SK-N-MC (cell line): ENCODE measurements around the gene SLC4A9.

Experiments used
- DNase-seq: peaks from one replicate; pipeline ENCODE4 v3.0.0-alpha.2; 2011; ENCODE audit warnings: low read depth, low spot score
- H3K27ac ChIP-seq: fragments of 200-600 bp; sonication (generic); 2 replicates; pipeline ENCODE4 v1.5.1; 2016; ENCODE audit warnings: mixed run types
- H3K36me3 ChIP-seq: fragments of 200-600 bp; sonication (generic); 2 replicates; pipeline ENCODE4 v1.6.1; 2017; ENCODE audit warnings: antibody characterized with exemption, low read length, mixed read lengths; ENCODE audit not compliant: insufficient read depth
- H3K4me3 ChIP-seq: fragments of 200-600 bp; sonication (generic); 2 replicates; pipeline ENCODE4 v1.5.1; 2016
- H3K9ac ChIP-seq: fragments of 200-600 bp; sonication (generic); 2 replicates; pipeline ENCODE4 v1.8.0; 2017; ENCODE audit warnings: mixed run types, mixed read lengths; ENCODE audit not compliant: insufficient read length
- H3K9me3 ChIP-seq: fragments of 200-600 bp; sonication (generic); 2 replicates; pipeline ENCODE4 v1.6.1; 2017; ENCODE audit warnings: low read depth, mild to moderate bottlenecking, antibody characterized with exemption, low read length, moderate library complexity, mixed read lengths
- EZH2 ChIP-seq: fragments of 200-600 bp; sonication (generic); IDR thresholded peaks from one replicate; pipeline ENCODE4 v1.6.1; 2017; ENCODE audit warnings: antibody characterized with exemption
- FOXP2 ChIP-seq: optimal IDR thresholded peaks from 2 replicates; pipeline ENCODE3; 2011; ENCODE audit warnings: mild to moderate bottlenecking, moderate library complexity; ENCODE audit not compliant: insufficient read depth; ENCODE audit errors: extremely low read length, control extremely low read depth
- POLR2AphosphoS5 ChIP-seq: IDR thresholded peaks from 2 replicates; pipeline ENCODE4 v1.6.1; 2012; ENCODE audit warnings: mild to moderate bottlenecking, low read depth, low read length, borderline replicate concordance

Gene SLC4A9

DNA sequence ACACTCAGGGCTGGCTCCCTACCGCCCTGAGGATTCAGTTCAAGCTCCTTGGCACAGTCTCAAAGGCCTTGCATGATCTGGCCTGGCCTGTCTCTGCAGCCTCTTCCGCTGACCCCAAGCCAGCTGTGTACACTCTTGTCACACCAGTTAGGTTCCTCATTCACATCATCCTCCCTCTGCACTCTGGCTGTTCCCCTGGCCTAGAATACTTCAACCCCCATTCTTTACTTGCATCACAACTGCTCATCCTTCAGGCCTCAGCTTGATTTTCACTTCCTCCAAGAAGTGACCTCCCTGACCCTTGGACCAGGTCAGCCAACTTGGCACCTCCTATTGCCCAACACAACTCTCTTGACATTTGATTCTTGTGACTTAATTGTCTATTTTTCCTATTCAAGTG, 38.2 kb upstream of the SLC4A9 start:
- H3K36me3 ChIP-seq: no peaks in the 10 kb centered on the region
- H3K9ac ChIP-seq: no peak overlapping the region
- no peaks in the 10 kb centered on the region for H3K9me3 ChIP-seq
- no peak for DNase-seq
- no peak overlapping the region for H3K27ac ChIP-seq
- TF ChIP-seq POLR2AphosphoS5 (no peak), EZH2 (no peak), FOXP2 (no peak)
- no peak overlapping the region for H3K4me3 ChIP-seq

DNA sequence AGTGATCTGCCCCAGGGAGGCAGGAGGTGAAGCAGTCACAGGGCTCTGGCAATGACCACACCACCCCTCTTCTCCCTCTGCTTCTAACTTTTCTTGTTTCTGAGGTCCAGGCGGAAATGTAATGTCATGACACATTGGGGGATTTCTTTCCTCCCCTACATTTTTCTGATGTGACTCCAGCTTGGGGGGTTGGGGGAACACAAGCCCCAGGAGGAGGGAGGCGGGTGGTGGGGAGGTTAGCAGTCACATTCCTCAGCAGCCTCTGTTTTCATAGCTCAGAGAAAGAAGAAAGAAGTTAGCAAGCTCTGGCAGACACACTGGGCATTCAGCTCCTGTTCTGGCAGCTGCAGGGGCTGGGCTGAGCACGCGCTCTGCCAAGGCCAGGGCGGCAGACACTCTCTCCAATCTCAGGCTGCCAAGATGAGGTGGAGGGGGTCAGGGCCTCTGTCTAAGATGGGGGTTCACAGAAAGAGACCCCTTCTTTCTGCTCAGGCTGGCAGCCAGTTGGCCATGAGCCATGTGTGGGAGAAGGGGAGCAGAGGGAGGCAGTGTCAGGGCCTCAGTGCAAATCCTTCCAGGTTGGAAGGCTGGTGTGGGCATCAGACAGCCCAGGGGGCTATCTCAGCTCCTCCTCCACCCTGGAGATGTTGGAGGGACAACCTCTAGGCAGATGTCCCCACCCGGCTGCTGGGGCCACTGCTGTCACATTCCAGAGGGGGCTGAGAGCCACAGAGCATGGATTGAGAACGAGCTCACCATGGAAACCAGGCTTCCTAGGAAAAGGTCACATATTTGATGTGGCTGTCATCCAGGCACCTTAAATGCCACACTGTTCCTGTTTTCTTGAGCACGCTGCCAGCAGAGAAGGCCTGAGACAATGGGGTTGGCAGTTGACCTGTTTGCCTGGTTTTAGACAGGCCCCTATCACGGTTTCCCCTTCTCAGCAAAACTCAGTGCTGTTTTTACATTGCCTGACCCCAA, 37.0 kb upstream of the SLC4A9 start:
- Histone ChIP-seq H3K27ac (no peak overlapping the region), H3K36me3 (no peaks in the 10 kb centered on the region), H3K9ac (no peak overlapping the region), H3K4me3 (no peak overlapping the region), H3K9me3 (no peaks in the 10 kb centered on the region)
- DNase-seq: no peak
- TF ChIP-seq EZH2: no peak
- no peak for TF ChIP-seq FOXP2
- TF ChIP-seq POLR2AphosphoS5: no peak

DNA sequence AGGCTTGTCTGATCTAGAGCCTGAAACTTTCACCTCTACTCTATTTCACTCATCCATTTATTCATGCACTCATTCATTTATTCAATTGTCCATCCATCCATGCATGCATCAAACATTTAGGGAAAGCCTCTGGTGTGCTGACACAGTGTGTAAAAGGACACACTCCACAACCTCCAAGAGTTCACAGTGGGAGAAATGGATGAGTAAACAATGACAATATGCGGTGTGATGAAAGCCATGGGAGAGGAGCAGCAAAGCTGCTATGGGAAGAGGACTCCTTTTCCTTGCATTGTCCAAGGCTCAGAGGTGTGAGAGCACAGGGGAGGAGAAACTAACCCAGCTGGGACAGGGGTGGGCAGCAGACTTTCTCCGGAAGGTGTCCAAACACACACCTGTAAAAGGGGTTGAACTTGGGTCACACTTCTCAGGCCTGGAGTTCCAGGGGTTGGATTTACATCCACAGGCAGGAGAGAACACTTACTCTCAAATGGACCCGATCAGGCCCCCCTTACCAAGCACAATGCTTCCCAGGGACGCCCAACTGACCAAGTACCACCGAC, 35.9 kb upstream of the SLC4A9 start:
- Histone ChIP-seq H3K4me3 (no peak overlapping the region), H3K36me3 (no peaks in the 10 kb centered on the region), H3K27ac (no peak overlapping the region), H3K9me3 (no peaks in the 10 kb centered on the region), H3K9ac (no peak overlapping the region)
- TF ChIP-seq FOXP2 (no peak), EZH2 (no peak), POLR2AphosphoS5 (no peak)
- no peak for DNase-seq

DNA sequence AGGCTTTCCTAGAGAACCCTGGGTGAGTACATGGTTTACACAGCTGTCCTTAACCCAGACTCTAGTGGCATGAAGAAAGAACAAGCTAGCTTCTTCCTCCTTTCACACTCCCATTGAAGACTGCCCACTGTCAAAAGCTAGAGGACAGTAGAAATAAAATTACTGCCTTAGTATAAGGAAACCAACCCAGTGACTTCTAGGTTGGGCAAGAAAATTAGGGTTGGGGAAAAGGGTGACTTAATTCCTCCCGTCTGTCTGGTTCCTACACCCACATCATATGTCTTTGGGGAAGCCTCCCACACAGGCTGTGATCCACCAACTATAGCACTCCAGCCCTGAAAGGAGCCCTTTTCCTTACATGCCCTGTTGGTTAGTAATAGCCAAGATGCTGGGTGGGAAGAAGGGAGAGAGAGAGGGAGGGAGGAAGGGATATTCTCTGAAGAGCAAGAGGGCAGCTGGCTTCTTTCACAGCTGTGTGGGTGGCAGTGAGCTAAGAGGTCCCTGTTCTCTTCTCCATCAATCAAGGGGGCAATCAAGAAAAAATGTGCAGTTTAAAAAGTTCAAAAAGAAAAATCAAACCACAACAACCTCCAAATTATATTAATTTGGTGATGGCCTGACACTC, 35.3 kb upstream of the SLC4A9 start:
- no peak for DNase-seq
- no peak overlapping the region for H3K4me3 ChIP-seq
- TF ChIP-seq FOXP2 (no peak), POLR2AphosphoS5 (no peak), EZH2 (no peak)
- H3K27ac ChIP-seq: no peak overlapping the region
- no peaks in the 10 kb centered on the region for H3K36me3 ChIP-seq
- no peaks in the 10 kb centered on the region for H3K9me3 ChIP-seq
- H3K9ac ChIP-seq: no peak overlapping the region

DNA sequence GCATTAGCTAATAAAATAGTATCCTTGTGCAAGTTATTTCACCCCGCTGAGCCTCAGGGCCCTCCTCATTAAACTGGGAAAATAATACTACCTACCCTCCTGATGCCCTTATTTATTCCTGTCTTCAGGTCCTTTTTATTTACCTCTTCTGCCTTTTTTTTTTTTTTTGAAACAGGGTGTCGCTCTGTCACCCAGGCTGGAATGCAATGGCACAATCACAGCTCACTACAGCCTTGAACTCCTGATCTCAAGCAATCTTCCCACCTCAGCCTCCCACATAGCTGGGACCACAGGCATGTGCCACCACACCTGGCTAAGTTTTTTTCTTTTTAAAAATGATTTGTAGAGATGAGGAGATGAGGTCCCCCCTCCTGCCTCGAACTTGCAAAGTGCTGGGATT, 34.5 kb upstream of the SLC4A9 start:
- TF ChIP-seq EZH2: no peak
- no peak for TF ChIP-seq FOXP2
- TF ChIP-seq POLR2AphosphoS5: no peak
- DNase-seq: no peak
- Histone ChIP-seq H3K27ac (no peak overlapping the region), H3K4me3 (no peak overlapping the region), H3K36me3 (no peaks in the 10 kb centered on the region), H3K9ac (no peak overlapping the region), H3K9me3 (no peaks in the 10 kb centered on the region)

DNA sequence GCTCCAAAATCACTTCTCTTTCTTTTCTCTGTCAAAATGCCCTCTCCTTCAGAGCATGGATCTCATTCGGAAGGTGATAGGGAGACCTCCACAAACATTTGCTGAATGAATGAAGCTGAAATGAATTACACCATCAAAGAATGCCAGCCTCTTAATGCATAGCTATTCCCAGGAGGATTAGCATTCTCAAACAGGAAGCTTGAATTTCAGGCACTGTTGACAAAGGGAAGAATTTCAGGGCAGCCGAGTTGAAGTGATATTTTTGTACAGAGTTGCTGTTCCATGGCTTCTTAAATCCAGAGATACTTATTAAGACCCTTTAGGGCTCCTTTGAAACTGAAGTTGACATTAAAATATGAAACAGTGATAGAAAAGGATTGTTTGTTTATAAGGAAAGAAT, 32.4 kb upstream of the SLC4A9 start:
- TF ChIP-seq FOXP2: no peak
- no peak for TF ChIP-seq EZH2
- no peak for TF ChIP-seq POLR2AphosphoS5
- no peaks in the 10 kb centered on the region for H3K9me3 ChIP-seq
- H3K4me3 ChIP-seq: peak overlapping the region; percentile 55
- H3K9ac ChIP-seq: peak overlapping the region; percentile 65
- H3K36me3 ChIP-seq: no peaks in the 10 kb centered on the region
- H3K27ac ChIP-seq: peak overlapping the region; percentile 87
- peak; percentile 90 for DNase-seq

DNA sequence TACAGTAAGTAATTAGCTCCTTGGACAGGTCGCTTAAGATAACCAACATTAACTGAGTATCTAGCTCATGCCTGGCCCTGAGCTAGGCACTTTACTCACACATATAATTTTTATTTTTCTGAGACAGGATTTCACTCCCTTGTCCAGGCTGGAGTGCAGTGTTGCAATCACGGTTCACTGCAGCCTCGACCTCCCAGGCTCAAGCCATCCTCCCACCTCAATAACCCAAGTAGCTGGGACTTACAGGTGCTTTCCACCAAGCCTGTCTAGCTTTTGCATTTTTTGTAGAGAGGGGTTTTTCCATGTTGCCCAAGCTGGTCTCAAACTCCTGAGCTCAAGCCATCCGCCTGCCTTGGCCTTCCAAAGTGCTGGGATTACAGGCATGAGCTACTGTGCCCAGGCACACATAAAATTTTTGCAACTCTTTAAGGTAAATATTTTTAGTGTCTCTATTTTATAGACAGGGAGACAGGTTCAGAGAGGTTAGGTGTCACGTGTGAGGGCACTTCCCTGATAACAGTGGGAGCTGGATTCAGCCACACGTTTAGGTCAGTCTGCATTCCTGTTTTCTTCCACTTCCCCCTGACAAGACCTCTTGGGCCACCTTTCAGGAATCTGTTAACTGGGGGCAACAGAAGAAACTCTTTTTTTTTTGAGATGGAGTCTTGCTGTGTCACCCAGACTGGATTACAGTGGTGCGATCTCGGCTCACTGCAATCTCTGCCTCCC, 31.8 kb upstream of the SLC4A9 start:
- Histone ChIP-seq H3K9me3 (no peaks in the 10 kb centered on the region), H3K36me3 (no peaks in the 10 kb centered on the region), H3K27ac (peak overlapping the region; percentile 87), H3K9ac (peak overlapping the region; percentile 65), H3K4me3 (peak overlapping the region; percentile 55)
- no peak for DNase-seq
- TF ChIP-seq POLR2AphosphoS5 (no peak), EZH2 (no peak), FOXP2 (no peak)
